Testis (tissue), 3 donors: ENCODE measurements around the gene COX10. TPM values are rescaled to one million over a fixed set of nuclear protein-coding genes. Genes with fewer than 3 reads are reported as not detected.

Source experiments
- DNase-seq: peaks from one replicate; pipeline ENCODE4 v3.0.0-alpha.2; 2019
- H3K27ac ChIP-seq, 2 donors: fragments of 200-600 bp; sonication (generic); one replicate each; pipeline ENCODE4 v1.5.1; 2019
- H3K27me3 ChIP-seq: fragments of 200-600 bp; sonication (generic); one replicate; pipeline ENCODE4 v1.5.1; 2019
- H3K36me3 ChIP-seq: fragments of 200-600 bp; sonication (generic); one replicate; pipeline ENCODE4 v1.5.1; 2017; ENCODE audit warnings: low read depth; ENCODE audit errors: missing control alignments
- H3K4me1 ChIP-seq: fragments of 200-600 bp; sonication (generic); one replicate; pipeline ENCODE4 v1.5.1; 2019
- H3K4me3 ChIP-seq, 2 donors: fragments of 200-600 bp; sonication (generic); one replicate each; pipeline ENCODE4 v1.5.1; 2017 to 2019
- H3K9me3 ChIP-seq: fragments of 200-600 bp; sonication (generic); one replicate; pipeline ENCODE4 v1.5.1; 2017
- POLR2A ChIP-seq: fragments of 450-650 bp; IDR thresholded peaks from one replicate; pipeline ENCODE4 v1.6.1; 2017; ENCODE audit warnings: antibody characterized with exemption, mild to moderate bottlenecking, moderate library complexity
- WGBS, 2 donors: methylation state at CpG; one replicate each; pipeline ENCODE4 v1.1.5; 2018; 5-methylcytosine and 5-hydroxymethylcytosine counted together
- intact Hi-C: fragments of 100-400 bp; cut with DNase I; formaldehyde crosslinking; loops from one replicate; pipeline ENCODE4 v1.15.1; 2023; ENCODE audit warnings: low total_unique reads
- polyA plus RNA-seq: library from polyadenylated mRNA; stranded (reverse); fragments of 350-450 nt; fragmentation: Illumina TruSeq; extraction: RNeasy Lipid Tissue Mini Kit (QIAGEN cat#74804); gene quantifications from one replicate; pipeline ENCODE4 v1.2.3, GENCODE V29; 2014; ENCODE audit warnings: low read depth, low replicate concordance; ENCODE audit not compliant: insufficient read depth
- total RNA-seq, 2 donors: library from RNA; depleted of rRNA; stranded (reverse); fragments of >200 nt; gene quantifications; one replicate each; pipeline ENCODE4 v1.2.3, GENCODE V29; 2016
- TF ChIP-seq, protein P1 (sequence below), 3 experiments: fragments of 450-650 bp in 2 of 3; fragments of 200-600 bp in 1 of 3; sonication (generic) in 1 of 3; IDR thresholded peaks; one replicate each; pipeline ENCODE4 v1.5.1; 2016 to 2019; ENCODE audit warnings: antibody characterized with exemption in 3 of 3, mild to moderate bottlenecking in 2 of 3, moderate library complexity in 1 of 3

Gene COX10
- total and polyA plus RNA-seq, 3 donors from 2014 or later = 44.9 to 51.0 (median 50.6) TPM

DNA sequence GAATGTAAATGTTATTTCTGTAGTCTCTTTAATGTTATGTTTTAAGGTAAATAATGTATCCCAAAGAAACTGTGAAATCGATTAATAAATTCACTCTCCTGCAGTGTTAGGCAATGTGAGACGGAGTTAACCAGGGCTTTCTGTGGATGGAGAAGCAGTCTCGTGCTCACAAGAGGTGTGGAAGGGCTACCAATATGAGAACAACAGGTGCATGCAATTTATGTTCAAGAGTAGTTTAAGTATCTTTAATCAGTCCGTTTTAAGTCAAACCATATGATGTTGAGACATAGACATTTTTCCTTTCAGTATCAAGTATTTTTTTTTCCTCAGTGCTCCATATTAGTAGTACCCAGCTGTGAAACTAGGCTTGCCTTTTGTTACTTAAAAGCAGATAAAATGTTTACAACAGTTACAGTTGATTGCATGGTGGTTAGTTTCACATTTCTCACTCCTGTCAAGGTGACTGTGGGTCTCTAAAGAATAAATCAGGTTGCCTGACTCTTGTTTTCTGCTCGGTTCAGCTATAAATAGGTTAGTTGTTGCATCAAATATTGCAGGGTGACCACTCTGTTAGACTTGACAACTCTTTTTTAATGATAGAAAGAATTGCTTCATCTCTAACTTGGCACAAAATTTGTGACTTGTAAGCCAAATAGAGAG is 54.4 kb downstream of the COX10 start:
- 73 to 76% methylated on average over 5 of the region's 5 CpGs for WGBS, 2 donors
- H3K27me3 ChIP-seq = no peaks in the 10 kb centered on the region
- no peaks in the 10 kb centered on the region for H3K36me3 ChIP-seq
- no peaks in the 10 kb centered on the region for H3K4me1 ChIP-seq
- no peaks in the 10 kb centered on the region for H3K9me3 ChIP-seq
- no peak overlapping the region for H3K4me3 ChIP-seq
- intact Hi-C loops = no loop called here
- H3K27ac ChIP-seq = no peak overlapping the region
- DNase-seq = no peak
- TF ChIP-seq POLR2A = no peak
- TF ChIP-seq, protein P1, sequence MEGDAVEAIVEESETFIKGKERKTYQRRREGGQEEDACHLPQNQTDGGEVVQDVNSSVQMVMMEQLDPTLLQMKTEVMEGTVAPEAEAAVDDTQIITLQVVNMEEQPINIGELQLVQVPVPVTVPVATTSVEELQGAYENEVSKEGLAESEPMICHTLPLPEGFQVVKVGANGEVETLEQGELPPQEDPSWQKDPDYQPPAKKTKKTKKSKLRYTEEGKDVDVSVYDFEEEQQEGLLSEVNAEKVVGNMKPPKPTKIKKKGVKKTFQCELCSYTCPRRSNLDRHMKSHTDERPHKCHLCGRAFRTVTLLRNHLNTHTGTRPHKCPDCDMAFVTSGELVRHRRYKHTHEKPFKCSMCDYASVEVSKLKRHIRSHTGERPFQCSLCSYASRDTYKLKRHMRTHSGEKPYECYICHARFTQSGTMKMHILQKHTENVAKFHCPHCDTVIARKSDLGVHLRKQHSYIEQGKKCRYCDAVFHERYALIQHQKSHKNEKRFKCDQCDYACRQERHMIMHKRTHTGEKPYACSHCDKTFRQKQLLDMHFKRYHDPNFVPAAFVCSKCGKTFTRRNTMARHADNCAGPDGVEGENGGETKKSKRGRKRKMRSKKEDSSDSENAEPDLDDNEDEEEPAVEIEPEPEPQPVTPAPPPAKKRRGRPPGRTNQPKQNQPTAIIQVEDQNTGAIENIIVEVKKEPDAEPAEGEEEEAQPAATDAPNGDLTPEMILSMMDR (IDR thresholded peaks at IDR 0.05) = no peak

DNA sequence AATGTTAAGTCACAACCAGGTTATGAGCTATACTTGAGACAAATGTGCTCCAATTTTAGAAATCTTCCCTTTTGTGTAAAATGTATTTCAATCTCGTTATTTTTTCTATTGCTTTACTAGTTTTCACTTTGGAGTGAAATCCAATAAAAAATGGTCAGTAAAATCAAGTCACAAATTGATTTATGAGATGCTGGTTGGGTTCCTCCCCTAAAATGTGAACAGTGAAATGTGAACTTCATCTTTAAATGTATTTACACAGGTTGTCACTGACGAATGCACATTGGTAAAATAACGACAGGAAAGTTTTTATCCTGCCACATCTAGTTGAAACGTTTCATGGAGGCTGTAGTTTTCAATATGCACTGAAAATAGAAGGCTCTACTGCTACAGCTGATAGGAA is 55.5 kb downstream of the COX10 start:
- TF ChIP-seq, protein P1 (IDR thresholded peaks at IDR 0.05) = no peak
- TF ChIP-seq POLR2A = no peak
- Histone ChIP-seq H3K27ac (no peak overlapping the region), H3K27me3 (no peaks in the 10 kb centered on the region), H3K36me3 (no peaks in the 10 kb centered on the region), H3K9me3 (no peaks in the 10 kb centered on the region), H3K4me3 (no peak overlapping the region), H3K4me1 (no peaks in the 10 kb centered on the region)
- DNase-seq = no peak
- WGBS, 2 donors = 83 to 85% methylated on average over 4 of the region's 4 CpGs
- intact Hi-C loops = no loop called here

DNA sequence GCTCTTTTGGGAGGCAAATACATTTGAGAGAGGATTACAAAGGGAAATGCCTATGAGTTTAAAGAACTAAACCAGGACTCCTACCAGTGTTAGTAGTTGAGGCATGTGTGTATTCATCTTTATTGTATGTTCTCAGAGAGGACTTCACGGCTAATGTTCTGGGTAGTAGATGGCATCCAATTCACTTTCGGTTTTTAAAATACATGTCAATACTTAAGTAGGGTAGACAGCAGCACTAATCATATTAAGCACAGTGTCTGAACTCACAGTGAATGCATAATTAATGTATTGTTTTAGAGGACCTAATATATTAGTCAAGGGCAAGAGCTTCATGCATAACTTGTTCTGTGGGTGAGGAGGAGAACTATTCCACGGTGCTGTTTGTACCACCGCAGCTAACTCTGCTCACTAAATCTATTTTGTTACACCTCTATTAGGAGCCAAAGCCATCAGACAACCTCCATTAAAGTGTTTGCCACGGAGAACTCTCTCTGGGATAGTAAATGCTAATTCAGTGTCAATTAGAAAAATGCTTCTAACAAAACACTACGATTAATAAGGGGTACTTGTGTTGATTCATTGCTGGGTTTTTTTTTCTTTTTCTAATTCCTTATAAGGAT is 56.3 kb downstream of the COX10 start:
- no peak for DNase-seq

DNA sequence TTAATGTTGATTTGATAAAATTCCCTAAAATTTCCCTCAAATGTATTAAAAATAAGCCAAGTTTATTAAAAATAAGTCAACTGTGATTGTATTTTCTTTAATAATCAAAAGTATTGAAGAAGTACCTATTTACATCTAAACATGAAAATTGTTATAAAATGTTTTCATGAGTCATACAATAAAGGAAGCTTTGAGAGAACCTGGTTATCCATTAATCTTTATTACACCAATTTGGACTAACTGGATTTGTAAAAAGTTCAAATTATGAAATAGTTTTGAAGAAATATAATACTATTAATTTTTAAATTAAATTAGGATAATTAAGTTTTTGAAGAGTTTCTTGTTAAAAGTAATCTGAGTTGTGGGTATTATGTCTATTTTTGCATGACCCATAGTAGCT is 63.8 kb downstream of the COX10 start:
- TF ChIP-seq POLR2A = no peak
- TF ChIP-seq, protein P1 (IDR thresholded peaks at IDR 0.05) = no peak
- Histone ChIP-seq H3K9me3 (no peaks in the 10 kb centered on the region), H3K4me3 (no peak overlapping the region), H3K27ac (no peak overlapping the region), H3K36me3 (no peaks in the 10 kb centered on the region), H3K27me3 (no peaks in the 10 kb centered on the region), H3K4me1 (no peaks in the 10 kb centered on the region)
- intact Hi-C loops = no loop called here
- no peak for DNase-seq

More for the DNA sequence above, 56.3 kb downstream of the COX10 start:
- intact Hi-C loops = no loop called here
- Histone ChIP-seq H3K9me3 (no peaks in the 10 kb centered on the region), H3K27me3 (no peaks in the 10 kb centered on the region), H3K36me3 (no peaks in the 10 kb centered on the region), H3K4me1 (no peaks in the 10 kb centered on the region), H3K4me3 (no peak overlapping the region), H3K27ac (no peak overlapping the region)
- TF ChIP-seq, protein P1 (IDR thresholded peaks at IDR 0.05) = no peak
- no peak for TF ChIP-seq POLR2A
- WGBS, 2 donors = 84 to 86% methylated on average over 6 of the region's 6 CpGs

DNA sequence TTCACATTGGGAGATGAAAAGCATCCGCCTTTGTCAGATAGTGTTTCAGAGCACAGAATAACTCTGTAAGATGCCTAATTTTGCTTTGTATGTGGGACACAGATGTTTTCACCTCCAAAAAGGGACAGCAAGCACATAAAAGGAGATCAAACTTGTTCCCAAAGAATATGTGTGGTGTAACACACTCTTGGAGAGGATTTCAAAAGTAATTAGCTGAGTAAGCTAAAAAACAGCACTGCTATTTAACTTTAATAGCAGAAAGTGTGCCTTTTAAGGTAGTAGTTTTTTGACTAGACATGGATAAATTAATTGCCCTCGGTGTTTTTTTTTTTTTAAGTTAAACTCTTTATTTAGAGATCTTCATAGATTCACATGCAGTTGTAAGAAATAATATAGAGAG is 65.2 kb downstream of the COX10 start:
- TF ChIP-seq, protein P1 (IDR thresholded peaks at IDR 0.05) = no peak
- TF ChIP-seq POLR2A = no peak
- Histone ChIP-seq H3K9me3 (no peaks in the 10 kb centered on the region), H3K27ac (no peak overlapping the region), H3K4me3 (no peak overlapping the region), H3K27me3 (no peaks in the 10 kb centered on the region), H3K36me3 (no peaks in the 10 kb centered on the region), H3K4me1 (no peaks in the 10 kb centered on the region)
- intact Hi-C loops = no loop called here
- DNase-seq = no peak
- WGBS, 2 donors = 69 to 85% methylated on average over 2 of the region's 2 CpGs
